GM12891 (cell line): Measurements from ENCODE around the gene TBC1D3.
"Not testable (repeated sequence)": the region's sequence is repeated elsewhere in the genome, so short reads cannot be mapped to it uniquely, and the experiment has no call there.

Experiments
- POLR2A ChIP-seq: IDR thresholded peaks from 2 replicates; pipeline ENCODE4 v1.6.1; 2011; ENCODE audit warnings: low read depth, low read length, control low read depth
- POLR2AphosphoS5 ChIP-seq: IDR thresholded peaks from 2 replicates; pipeline ENCODE4 v1.6.1; 2011; ENCODE audit warnings: low read depth, low read length, control low read depth
- TAF1 ChIP-seq: IDR thresholded peaks from 2 replicates; pipeline ENCODE4 v1.6.1; 2011; ENCODE audit warnings: low read depth, low read length, control low read depth

- not testable (repeated sequence) for TF ChIP-seq POLR2A, TAF1, POLR2AphosphoS5
These were observed 40.4 kb upstream of the TBC1D3 start for GRCh38 chr17:38232790-38233189.
